ENCODE data around the gene THSD7B. TPM values are rescaled to one million over a fixed set of nuclear protein-coding genes. Genes with fewer than 3 reads are reported as not detected.

Gene THSD7B
- total and polyA plus RNA-seq, 2 of the 8 experiments (the other 6 are each of a cell fraction or from before 2014, with no cell fraction given) = 0.60 to 2.9 TPM

DNA sequence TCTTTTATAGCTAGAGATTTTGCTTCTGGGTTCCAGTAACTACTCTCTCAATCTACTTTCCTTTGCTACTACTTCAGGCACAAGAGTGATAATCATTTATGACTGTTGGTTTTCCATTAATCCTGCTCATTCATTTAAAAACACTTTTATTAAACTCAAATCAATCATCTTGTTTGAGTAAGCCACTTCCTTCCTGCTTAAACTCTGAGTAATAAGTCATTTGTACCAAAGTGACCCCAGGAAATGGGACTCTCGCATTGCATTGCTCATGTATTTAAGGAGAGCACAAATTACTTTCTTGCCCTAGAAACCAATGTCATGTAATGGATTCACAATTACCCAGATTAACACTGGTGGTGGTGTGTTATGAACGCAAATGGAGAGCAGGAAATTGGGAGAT, 928.2 kb downstream of the THSD7B start:
- no peak overlapping the region for H3K23ac ChIP-seq (ENCODE audit: insufficient read length)
- H4K20me1 ChIP-seq (replicated peaks in 1 of 2; ENCODE audit: control insufficient read depth in 1 of 2, insufficient read depth in 2 of 2, low read length in 2 of 2) = no peaks in the 10 kb centered on the region
- no peaks in the 10 kb centered on the region for H3K79me1 ChIP-seq (ENCODE audit: low read depth, low read length)
- H3K4me3 ChIP-seq (ENCODE audit: extremely low read depth in 1 of 4, insufficient read depth in 2 of 4, low read depth in 3 of 4, low read length in 4 of 4) = no peak overlapping the region
- no peak overlapping the region for H2BK15ac ChIP-seq (ENCODE audit: low read length)
- no peak overlapping the region for H3K14ac ChIP-seq (ENCODE audit: insufficient read length)
- H2BK5ac ChIP-seq (ENCODE audit: low read depth, low read length) = no peak overlapping the region
- CTCF ChIA-PET (ENCODE audit: partially characterized antibody) = interaction anchor here (0.6 kb wide), 1 partner anchor 213 kb away, joined by 3 read pairs; no protein-coding TSS in a partner anchor
- no peaks in the 10 kb centered on the region for H3K79me2 ChIP-seq (ENCODE audit: control insufficient read depth in 1 of 2, insufficient read depth in 2 of 2, low read length in 2 of 2)
- no peak overlapping the region for H3K27ac ChIP-seq (ENCODE audit: low read depth, low read length)
- FAIRE-seq (no peak), DNase-seq (ENCODE audit: low read depth in 1 of 2, low spot score in 2 of 2) (no peak)
- H3K27me3 ChIP-seq (replicated peaks in 1 of 4; ENCODE audit: control insufficient read depth in 3 of 4, extremely low read depth in 1 of 4, insufficient read depth in 3 of 4, low read length in 3 of 4) = no peaks in the 10 kb centered on the region
- H2AK5ac ChIP-seq (ENCODE audit: low read depth, low read length) = no peak overlapping the region
- no peak overlapping the region for H3K18ac ChIP-seq (ENCODE audit: extremely low read depth, low read length)
- H3K36me3 ChIP-seq (ENCODE audit: control insufficient read depth in 2 of 4, insufficient read depth in 4 of 4, low read length in 3 of 4) = no peaks in the 10 kb centered on the region
- H4K91ac ChIP-seq (replicated peaks; ENCODE audit: insufficient read length, low read length) = no peak overlapping the region
- 40% methylated on average over 2 of the region's 2 CpGs; no CpG with 5 or more reads in 1 of the 2 experiments for WGBS, 2 experiments (ENCODE audit: extremely low coverage in 1 of 2, insufficient coverage in 1 of 2, insufficient read length in 1 of 2, insufficient replicate concordance in 2 of 2, low coverage in 1 of 2, low lambda C conversion rate in 2 of 2, missing lambda C conversion rate in 1 of 2)
- POLR2A ChIA-PET (ENCODE audit: partially characterized antibody) = no interaction called here
- H4K8ac ChIP-seq (ENCODE audit: extremely low read depth, insufficient read depth, low read length) = no peak overlapping the region
- H3K4me1 ChIP-seq (replicated peaks in 1 of 4; ENCODE audit: control insufficient read depth in 3 of 4, insufficient read depth in 4 of 4, low read length in 3 of 4) = no peaks in the 10 kb centered on the region
- H2AFZ ChIP-seq (ENCODE audit: low read length) = 0 out of 2 replicates have a peak overlapping the region, but pooled peaks have one; percentile 39
- H3K56ac ChIP-seq (replicated peaks; ENCODE audit: insufficient read length, low read depth, low read length) = no peak overlapping the region
- H3K9ac ChIP-seq (replicated peaks in 1 of 4; ENCODE audit: extremely low read depth in 1 of 4, low read depth in 3 of 4, low read length in 3 of 4) = no peak overlapping the region
- H3K4ac ChIP-seq (replicated peaks; ENCODE audit: insufficient read length, low read depth, low read length) = no peak overlapping the region
- no peaks in the 10 kb centered on the region for H3K9me3 ChIP-seq (ENCODE audit: insufficient read depth in 2 of 2, low read depth in 1 of 2, low read length in 1 of 2)
- H2BK12ac ChIP-seq (ENCODE audit: low read depth, low read length) = no peak overlapping the region
- TF ChIP-seq CREB1 (IDR thresholded peaks at IDR 0.05) (no peak), SIRT6 (IDR thresholded peaks at IDR 0.05; ENCODE audit: low read length) (no peak), RNF2 (IDR thresholded peaks at IDR 0.05; ENCODE audit: borderline replicate concordance, low read depth, low read length, missing control alignments, poor library complexity, severe bottlenecking) (no peak)
- H4K5ac ChIP-seq (ENCODE audit: insufficient read length, low read depth, low read length) = no peak overlapping the region
- no peak overlapping the region for H2BK20ac ChIP-seq (ENCODE audit: low read length)
- no peak overlapping the region for H3K4me2 ChIP-seq (ENCODE audit: insufficient read depth in 1 of 2, low read depth in 2 of 2, low read length in 2 of 2)
- H2BK120ac ChIP-seq (replicated peaks; ENCODE audit: low read depth, low read length) = no peak overlapping the region
- H3K23me2 ChIP-seq (ENCODE audit: low read depth, low read length) = no peaks in the 10 kb centered on the region
